GM18502 (cell line): ENCODE results near the gene RBBP9.
"Not testable (repeated sequence)": the region's sequence is repeated elsewhere in the genome, so short reads cannot be mapped to it uniquely, and the experiment has no call there.

Experiments
- ATAC-seq: cut with Tn5 transposase; IDR thresholded peaks from one replicate; pipeline ENCODE4 v1.9.1; 2021; ENCODE audit warnings: mild to moderate bottlenecking; ENCODE audit not compliant: unreplicated experiment, poor library complexity

The RBBP9 gene

GRCh38 chr20:18506744-18507143 lies 9.7 kb upstream of the RBBP9 start:
- ATAC-seq, result no peak

GRCh38 chr20:18504479-18505060 lies 7.5 kb upstream of the RBBP9 start:
- ATAC-seq, result no peak

GRCh38 chr20:18501672-18502071 lies 4.6 kb upstream of the RBBP9 start:
- not testable (repeated sequence) for ATAC-seq

- no peak for ATAC-seq
Observed at GRCh38 chr20:18497603-18498002, 578 bp upstream of the RBBP9 start.

- ATAC-seq, result no peak
Observed at GRCh38 chr20:18496042-18496441, 983 bp downstream of the RBBP9 start.

GRCh38 chr20:18488301-18488700 lies 8.7 kb downstream of the RBBP9 start:
- no peak for ATAC-seq

- no peak for ATAC-seq
Observed at GRCh38 chr20:18481596-18481995, 15.4 kb downstream of the RBBP9 start.

- no peak for ATAC-seq
Observed at GRCh38 chr20:18477821-18478220, 19.2 kb downstream of the RBBP9 start.

GRCh38 chr20:18477218-18477617 lies 19.8 kb downstream of the RBBP9 start:
- no peak for ATAC-seq

GRCh38 chr20:18466894-18467730 lies 29.9 kb downstream of the RBBP9 start, which contains the start of the genes DZANK1 and POLR3F:
Gene DZANK1 (minus strand): TSS chr20:18467030. CDS start chr20:18465358, 1,672 bp downstream.
Gene POLR3F (plus strand): TSS chr20:18467390. CDS start chr20:18467507, 117 bp downstream.
- ATAC-seq, result peak; percentile 99

- ATAC-seq, result peak; percentile 29
Observed at GRCh38 chr20:18466574-18466893, 30.5 kb downstream of the RBBP9 start.

GRCh38 chr20:18465536-18466200 lies 31.4 kb downstream of the RBBP9 start:
- no peak for ATAC-seq

GRCh38 chr20:18456600-18456999 lies 40.4 kb downstream of the RBBP9 start:
- no peak for ATAC-seq

GRCh38 chr20:18443886-18444285 lies 53.1 kb downstream of the RBBP9 start:
- ATAC-seq, result no peak

GRCh38 chr20:18440403-18440802 lies 56.6 kb downstream of the RBBP9 start:
- no peak for ATAC-seq

- no peak for ATAC-seq
Observed at GRCh38 chr20:18436847-18437246, 60.2 kb downstream of the RBBP9 start.
